ENCODE data around the gene NEDD4L.
A peak's percentile ranks its signal among the peaks of the same experiment; 100 is the strongest.

Gene NEDD4L

DNA sequence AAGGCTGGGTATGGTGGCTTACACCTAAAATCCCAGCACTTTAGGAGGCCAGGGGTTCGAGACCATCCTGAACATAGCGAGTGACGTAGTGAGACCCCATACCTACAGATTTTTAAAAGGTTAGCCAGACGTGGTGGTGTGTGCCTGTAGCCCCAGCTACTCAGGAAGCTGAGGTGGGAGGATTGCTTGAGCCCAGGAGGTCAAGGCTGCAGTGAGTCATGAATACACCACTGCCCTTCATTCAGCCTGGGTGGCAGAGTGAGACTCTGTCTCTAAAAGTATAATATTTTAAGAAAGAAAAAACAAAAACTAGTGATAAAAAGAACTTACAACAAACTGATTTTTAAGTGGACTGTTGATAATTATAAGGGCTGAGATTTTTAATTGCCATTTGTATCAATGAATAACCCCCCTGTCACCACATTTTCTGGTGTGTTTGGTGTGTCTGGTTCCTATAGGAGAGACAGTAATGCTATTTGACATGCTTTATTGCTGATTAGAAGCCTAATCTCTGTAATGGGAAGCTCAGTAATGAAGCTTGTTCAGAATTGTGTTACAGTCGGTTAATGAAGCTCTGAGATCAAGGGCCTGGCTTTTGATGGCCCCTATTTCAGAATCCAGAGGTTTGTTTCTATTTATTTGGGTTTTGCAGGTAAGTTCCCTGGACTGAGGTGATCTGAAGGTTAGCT lies 147.0 kb downstream of the NEDD4L start:
- DNase-seq: no peak

DNA sequence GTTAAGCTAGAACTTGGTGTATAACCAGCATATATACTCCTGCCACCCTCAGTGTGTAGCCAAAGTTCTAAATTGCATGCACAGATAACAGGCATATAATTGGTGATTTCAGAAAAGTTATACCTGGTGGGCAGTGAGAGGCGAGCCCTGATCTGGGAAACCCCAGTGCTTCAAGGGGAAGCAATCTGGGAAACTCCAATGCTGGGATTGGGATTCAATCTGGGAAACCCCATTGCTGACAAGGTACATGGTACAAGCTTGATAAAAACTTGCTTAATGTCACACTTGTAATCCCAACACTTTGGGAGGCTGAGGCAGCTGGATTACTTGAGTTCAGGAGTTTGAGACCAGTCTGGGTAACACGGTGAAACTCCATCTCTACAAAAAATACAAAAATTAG lies 147.6 kb downstream of the NEDD4L start:
- DNase-seq: no peak

DNA sequence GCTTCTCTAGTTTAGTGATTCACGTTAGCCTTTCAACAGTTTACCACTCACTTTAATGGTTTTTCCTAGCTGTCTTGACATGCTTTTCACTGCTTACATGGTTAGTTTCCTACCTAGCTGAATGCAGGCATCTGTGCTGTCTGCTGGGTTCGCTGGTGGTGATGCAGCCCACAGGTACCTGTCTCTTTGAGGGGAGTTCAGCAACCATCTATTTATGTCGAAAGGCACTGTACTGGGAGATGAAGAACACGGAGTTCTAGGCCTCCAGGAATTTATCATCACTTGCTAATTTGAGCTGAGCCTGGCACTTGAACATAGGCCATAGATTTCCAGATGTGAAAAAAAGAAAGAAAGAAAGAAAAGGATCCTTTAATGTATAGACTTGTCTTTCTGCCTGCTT lies 148.5 kb downstream of the NEDD4L start:
- no peak for DNase-seq

DNA sequence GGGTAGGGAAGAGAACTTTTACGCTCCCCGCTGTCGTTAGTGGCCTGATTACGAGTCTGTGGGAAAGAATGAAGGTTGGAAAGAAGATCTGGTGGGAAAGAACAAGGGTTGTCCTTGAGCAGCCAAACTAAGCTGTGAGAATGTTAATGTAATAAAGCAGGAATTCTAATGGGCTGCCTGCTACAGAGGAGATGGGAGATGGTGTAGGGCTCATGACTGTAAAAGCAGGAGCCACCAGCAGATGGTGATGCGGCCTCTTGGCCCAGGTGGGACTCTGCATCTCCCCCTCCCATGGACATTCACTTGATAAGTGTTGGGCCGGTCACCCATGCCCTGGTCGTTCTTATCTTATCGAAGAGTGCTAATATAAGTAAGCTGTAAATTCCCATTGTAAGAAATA lies 150.0 kb downstream of the NEDD4L start:
- DNase-seq: no peak

DNA sequence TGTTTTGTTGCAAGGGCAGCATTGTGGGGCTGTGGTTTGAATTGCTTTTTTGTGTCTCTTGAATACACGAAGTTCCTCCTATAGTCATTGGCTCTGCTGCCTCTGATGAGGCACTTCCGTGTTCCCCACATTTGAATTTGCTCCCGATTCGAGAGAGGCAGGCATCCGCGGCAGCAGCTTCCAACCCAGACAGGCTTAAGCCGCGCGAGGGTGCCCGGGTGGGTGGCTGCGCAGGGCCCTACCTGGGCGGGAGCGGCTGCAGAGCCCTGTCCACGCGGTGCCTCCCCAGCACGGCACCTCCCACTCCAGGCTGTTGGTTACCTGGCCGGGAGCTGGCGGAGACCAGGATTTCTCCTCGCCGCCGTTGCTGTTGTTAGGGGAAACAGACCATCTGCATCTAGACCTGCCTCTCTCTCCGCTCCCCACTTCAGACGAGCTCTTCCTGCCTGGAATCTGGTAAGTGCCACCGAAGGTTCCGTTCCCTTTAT lies 151.3 kb downstream of the NEDD4L start:
- peak; percentile 5 for DNase-seq

DNA sequence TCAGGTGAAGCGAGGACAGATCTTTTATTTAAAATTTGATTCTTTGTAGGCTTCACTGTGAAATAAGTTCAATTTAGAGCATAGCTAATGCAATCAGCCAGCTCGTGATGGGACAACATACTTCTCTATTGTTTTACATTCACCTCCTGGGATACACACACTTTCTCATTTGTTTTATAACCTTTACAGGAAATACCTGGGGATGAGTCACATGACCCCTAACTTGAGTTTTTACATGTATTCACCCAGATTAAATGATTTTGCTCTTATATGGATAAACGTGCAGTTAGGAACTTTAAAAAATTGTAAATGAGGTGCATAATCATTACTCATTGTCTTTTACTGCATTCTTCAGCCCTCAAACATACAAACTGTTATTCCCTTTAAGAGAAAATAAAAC lies 152.1 kb downstream of the NEDD4L start:
- DNase-seq: no peak

DNA sequence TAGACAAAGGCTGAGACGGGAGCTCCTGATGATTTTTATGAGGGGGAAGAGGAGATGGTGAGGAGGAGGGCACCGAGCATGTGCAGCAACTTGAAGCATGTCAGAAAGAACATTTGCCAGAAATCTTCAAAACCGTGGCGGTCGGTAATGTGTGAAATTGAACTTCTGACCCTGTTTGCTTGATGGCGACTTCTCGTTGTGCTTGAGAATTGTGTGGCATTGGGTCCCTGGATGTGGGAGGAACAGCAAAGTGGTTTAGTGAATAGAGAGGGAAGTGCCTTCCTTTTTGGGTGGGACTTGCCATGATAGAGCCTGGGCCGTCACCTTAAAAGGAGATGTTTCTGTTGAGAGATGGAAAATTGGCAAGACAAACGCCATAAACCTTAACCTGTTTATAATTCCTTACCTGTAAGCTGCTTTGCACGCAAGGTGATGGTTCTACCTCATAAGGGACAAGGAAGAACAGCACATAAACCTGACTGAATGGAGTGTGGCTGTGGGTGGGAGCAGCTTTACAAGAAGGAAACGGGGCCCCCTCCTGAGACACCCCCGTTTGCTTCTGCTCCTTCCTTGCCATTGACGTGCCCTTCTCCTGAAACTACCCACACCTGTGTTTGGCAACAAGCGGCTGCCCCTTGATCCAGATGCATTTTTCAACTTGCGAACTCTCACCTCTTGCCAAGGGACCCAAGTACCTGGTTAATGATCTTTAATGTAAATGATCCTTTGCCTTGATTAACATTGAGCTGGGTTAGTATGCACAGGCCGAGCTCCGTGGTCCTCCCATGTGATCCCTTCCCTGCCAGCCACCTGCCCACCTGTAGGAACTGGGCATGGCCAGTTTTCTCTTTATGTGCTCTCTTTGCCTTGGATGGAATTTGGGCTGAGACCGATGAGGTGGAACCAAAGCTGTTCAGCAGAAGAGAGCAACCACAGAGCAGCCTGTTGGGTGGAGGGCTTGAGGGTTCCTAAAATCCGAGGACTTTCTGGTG lies 153.2 kb downstream of the NEDD4L start:
- DNase-seq: no peak

DNA sequence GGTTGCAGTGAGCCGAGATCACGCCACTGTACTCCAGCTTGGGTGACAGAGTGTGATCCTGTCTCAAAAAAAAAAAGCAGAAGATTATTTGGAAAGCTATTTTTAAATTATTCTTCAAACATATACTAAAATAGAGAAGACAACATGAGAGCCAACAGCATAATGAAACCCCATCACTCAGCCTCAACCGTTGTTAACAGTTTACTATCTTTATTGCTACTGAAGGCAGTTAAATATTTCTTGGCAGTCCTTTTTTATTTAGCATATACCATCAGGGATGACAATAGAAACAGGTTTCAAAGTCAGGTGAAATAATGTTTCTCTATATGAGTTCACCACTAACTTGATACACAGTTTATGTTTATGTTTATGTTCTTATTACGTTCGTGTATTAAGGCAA lies 157.2 kb downstream of the NEDD4L start:
- no peak for DNase-seq

DNA sequence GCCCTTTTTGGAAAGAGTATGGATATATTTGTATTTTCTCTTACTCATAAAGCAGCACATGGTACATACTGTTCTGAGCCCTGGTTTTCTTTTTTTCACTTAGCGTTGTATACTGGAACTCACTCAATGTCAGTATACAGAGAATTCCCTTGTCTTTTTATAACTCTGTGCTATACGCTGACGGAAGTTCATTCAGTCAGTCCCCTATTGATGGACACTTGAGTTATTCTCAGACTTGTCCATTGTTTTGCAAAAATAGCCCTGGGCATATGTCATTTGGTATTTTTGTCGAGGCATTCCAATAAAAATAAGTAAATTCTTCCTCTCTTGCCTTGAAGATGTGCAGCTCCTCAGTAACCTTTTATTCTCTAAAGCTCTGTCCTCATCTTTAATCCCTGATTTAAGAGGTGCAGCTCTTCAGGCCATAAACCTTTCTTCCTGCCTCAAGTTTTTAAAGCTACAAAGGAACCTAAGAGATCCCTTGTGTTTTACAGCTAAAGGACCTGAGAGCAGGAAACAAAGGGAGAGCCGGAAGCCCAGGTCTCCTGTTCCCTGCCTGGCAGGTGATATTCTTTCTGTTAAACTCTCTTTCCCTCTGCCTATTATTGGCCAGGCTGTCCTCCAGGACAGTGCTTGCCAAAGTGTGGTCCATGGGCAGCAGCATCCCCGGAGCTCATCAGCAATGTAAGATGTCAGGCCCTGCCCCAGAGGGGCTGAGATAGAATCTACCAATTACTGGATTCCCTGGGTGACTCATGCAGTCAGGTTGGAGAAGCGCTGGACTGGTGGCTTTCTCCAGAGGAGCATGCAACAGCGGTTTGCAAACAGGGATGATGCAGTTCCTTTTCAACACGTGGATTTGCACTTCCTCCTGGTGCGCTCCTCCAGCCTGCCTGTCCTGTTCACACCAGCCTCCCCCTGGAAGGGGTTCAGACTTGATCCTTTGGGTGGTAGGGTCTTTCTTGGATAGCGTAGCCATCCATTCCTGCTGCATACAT lies 158.0 kb downstream of the NEDD4L start:
- DNase-seq: no peak

DNA sequence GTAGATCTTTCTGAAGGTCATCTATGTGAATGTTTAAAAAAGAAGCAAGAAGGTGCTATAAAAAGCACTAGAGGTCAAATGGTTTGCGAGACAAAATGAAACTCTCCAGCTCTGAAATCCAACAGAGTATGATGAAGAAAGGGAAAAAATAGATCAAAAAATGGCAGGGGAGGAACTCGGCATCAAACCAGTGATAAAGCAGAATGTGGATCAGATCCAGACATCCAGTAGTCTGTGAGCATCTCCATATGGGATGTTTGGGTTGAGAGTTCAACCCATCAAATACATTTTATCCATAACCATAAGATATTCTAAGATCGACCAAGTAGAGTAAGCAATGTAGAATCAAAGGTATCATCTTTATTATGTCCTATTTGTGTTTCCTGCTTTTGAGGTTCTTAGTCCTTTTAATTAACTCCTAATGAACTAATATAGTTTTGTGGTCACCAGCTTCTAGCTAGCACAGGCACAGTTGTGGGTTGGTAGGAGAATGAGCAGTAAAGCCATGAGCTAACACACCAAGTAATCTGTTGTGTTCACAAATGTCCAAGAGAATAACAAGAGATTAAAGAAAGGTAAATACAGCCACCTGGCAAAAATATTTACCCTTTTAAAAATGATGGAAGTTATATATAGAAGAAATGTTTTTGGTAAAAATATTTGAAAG lies 160.9 kb downstream of the NEDD4L start:
- DNase-seq: no peak

DNA sequence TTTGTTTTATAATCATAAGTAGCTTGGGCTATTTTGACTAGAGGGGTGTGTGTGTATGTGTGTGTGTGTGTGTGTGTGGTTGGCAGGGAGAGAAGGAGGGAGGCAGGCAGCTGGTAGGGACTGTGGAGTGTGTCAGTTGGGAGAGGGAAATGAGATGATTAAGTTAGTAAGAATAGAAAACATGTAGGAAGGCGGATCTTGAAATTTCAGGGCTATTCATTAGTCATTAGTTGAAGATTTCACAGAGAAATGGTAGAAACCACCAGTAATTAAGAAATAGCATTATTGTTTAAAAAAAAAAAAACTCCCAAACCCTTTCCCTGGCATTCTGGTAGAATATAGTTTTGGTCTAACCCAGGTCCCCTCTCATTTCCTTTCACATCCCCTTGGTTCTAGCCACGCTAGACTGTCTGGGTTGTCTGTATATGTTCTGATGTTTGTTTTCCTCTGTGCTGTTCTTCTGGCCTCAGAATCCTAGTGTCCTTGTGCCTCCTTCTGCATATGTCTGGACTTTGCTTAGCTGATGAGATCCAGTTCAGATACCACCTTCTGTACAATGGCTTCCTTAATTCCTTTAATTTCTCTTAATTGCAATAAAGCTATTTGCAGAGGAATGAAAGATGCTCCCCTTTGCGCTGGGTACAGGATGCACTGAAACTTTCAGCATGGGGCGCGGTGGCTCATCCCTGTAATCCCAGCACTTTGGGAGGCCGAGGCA lies 161.6 kb downstream of the NEDD4L start:
- no peak for DNase-seq

DNA sequence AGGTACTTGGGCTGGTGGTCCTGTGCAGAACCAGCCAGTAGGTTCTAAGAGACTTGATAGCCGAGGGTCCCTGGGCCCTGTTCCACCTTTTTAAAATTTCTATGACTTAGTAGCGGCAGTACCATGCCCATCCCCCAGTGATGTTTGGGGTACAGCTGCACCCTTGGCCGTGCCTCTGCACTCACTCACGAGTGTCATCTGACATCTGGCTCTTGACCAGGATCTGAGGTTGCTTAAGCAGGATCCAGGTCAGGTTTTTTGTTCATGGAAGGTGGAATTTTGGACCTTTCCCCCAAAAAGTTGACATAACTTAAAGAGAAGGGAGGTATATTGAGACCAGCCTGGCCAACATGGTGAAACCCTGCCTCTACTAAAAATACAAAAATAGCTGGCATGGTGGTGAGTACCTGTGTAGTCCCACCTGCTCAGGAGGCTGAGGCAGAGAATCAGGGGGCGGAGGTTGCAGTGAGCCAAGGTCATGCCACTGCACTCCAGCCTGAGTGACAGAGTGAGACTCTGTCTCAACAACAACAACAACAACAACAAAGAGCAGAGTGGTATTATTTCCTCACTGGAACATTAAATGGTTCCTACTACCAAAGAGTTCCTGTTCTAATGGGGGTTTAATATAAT lies 163.6 kb downstream of the NEDD4L start:
- DNase-seq: no peak

DNA sequence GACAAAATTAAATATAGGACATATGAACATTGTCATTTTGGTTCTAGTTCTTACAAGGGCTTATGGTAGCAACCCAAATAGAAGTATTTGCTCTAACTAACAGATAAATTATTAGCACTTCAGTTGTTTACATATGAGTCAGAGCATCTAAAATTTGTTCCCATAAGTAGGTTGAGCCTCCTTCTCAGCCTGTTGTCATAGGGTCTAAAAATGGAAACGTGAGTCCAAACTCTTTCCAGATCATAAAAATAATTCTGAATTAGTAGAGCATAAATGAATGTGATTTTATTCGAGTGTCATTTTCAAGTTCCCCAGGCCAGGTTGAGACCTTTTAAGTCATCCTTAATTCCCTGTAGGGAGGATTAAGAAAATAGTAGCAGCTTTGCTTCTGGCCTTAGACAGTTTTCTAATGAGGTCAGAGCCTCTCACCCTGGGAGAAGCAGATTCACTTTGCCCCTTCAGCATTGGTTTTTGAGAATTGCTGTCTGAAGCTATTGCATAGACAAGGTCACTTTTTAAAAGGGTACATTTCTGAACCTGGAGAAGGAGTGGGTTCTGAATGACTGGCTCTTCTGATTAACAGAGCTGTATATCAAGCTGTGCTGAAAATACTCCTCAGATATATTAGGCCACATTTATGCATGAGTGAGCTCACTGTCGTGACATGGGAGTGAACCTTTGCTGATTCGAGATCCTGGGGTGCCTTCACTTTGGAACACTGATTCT lies 164.3 kb downstream of the NEDD4L start:
- no peak for DNase-seq

DNA sequence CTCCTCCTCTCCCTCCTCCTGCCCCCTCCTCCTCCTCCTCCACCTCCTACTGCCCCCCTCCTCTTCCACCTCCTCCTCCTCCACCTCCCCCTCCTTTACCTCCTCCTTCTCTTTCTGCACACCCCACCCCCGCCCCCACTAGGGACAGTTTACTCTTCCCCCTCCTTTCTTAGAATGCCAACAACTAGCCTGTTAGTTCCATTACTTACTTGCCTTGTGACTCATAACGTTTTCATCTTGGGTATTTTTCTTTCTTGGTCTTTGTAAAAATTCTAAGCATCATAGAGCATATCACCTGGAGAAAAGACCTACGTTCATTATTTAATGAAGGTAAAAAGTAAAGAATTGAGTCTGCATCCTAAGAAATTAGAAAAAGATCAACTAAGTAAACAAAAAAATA lies 165.3 kb downstream of the NEDD4L start:
- DNase-seq: no peak

DNA sequence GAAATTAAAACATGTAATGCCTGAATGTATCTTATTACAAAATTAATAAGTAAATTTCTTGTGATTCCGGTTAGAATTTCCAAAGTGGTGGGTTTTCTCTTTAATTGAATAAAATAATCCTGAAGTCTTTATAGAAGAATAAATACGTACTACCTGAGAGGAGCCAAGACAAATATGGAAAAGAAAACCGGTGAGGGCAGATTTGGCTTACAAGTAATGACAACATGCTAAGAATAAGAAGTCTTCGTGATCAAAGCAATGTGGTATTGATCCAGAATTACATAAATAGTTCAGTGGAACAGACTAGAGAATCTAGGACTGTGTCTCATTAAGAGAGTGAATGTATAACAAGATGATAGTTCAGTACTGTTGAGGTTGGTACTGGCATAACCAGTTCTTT lies 167.5 kb downstream of the NEDD4L start:
- no peak for DNase-seq

DNA sequence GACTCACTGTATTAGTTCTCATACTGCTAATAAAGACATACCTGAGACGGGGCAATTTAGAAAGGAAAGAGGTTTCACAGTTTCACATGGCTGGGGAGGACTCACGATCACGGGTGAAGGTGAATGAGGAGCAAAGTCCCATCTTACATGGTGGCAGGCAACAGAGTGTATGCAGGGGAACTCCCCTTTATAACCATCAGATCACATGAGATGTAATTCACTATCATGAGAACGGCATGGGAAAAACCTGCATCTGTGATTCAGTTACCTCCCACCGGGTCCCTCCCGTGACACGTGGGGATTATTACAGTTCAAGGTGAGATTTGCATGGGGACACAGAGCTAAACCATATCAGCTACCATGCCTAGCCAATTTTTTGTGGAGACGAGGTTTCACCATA lies 168.2 kb downstream of the NEDD4L start:
- no peak for DNase-seq

DNA sequence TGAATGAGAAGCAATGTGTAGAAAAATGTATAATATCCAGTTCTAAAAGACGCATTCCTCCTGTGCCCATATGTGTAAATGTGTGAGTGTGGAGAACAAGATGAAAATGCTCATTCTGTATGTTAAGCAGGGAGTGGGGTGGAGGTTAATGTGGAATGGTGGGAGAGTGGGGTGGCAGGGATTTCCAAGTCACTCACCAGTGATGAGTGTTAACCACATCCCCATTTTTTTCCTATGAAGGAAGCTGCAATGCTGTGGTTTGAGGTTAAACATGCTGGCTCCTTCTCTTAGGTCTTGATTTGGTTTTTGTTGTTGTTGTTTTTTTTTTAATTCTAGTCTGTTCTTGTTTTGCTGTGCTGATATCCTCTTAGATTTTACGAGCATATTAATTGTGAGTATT lies 169.4 kb downstream of the NEDD4L start:
- DNase-seq: no peak

DNA sequence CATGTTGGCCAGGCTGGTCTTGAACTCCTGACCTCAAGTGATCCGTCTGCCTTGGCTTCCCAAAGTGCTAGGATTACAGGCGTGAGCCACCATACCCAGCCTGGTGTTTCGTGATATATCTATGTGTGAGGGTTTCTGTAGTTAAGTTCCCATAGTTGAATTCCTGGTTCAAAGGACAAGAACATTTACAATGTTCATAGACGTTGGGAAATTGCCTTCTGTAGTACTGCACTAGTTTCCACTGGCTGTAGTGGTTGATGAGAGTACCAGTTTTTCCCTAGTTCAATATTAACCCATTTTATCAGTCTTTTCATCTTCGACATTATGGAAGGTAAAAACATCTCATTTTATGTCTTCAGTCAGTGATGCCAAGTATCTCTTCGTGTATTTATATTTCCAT lies 171.0 kb downstream of the NEDD4L start:
- no peak for DNase-seq

DNA sequence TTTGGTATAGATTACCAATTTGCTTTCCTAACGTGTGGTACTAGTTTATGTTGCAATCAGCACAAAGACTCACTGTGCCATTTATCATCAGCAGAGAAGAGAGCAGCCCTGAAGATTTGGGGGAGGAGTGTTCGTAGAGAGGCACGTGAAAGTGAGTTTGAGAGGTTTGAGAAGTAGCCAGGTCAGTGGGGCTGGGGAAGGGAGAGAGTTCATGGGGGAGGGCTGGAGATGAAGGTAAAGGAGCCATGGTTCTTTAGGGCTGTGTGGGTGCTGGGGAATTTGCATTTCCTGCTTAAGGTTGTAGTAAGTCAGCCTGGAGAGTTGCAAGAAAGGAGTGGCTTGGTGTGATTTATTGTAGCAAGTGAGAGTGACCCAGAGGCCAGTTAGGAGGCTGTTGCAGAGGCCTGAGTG lies 172.1 kb downstream of the NEDD4L start:
- DNase-seq: no peak

DNA sequence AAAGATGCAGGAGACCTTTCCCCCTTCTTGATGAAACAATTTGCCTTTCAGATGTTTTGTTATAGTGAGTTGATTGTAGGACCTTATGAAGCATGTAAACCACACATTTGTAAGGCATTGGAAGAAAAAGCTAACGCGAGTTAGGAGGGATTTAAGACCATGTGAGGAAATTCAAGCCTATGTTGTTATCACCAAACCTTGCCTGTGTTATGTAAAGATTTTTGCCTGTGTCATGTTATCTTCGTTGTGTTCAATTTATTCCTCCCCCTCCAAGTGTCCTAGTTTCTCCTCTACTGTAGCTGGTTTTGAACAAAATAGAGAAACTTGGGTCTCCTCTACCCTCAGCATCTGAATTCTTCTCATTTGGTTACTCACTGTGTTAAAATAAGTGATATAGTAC lies 173.0 kb downstream of the NEDD4L start:
- DNase-seq: no peak

Measured in activated CD4-positive, alpha-beta T cell treated with anti-CD3 and anti-CD28 coated beads, Interleukin-2, Interleukin-6, amounts not matched to agents 100 ng/mL and 50 ng/mL, durations not matched to agents 16 hours and 8 hours (primary cell).